Epithelial cell of esophagus (primary cell): ENCODE results near the gene CD180.

Experiments used
- DNase-seq: peaks from one replicate; pipeline ENCODE4 v3.0.0; 2010; ENCODE audit warnings: low read depth
- H3K4me3 ChIP-seq: 2 replicates; pipeline ENCODE4 v1.5.1; 2011; ENCODE audit warnings: mild to moderate bottlenecking, low read length, control low read depth
- TF ChIP-seq, protein P1 (sequence below): IDR thresholded peaks from 2 replicates; pipeline ENCODE4 v1.5.1; 2011; ENCODE audit warnings: low read depth, mild to moderate bottlenecking, low read length, control low read depth, inconsistent platforms; ENCODE audit not compliant: insufficient read depth; ENCODE audit errors: missing control alignments

CD180 gene

DNA sequence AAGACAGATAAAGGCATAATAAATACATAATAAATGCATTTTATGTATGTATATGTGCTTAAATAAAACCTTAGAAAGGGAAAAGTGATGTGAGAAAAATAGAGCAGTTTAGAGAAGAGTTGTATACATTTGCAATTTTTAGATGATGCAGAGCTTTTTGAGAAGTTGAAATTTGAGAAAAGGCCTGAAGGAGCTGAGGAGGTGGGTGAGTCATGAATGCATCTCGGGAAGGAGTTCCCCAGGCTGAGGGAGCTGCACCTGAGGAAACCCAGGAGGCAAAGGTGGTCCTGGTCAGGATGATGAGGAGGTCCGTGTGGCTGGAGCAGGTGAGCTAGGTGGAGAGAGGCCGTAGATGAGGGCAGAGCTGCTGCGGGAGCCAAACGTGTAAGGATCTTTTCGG lies 17.4 kb upstream of the CD180 start:
- peak; percentile 46 for DNase-seq
- TF ChIP-seq, protein P1, sequence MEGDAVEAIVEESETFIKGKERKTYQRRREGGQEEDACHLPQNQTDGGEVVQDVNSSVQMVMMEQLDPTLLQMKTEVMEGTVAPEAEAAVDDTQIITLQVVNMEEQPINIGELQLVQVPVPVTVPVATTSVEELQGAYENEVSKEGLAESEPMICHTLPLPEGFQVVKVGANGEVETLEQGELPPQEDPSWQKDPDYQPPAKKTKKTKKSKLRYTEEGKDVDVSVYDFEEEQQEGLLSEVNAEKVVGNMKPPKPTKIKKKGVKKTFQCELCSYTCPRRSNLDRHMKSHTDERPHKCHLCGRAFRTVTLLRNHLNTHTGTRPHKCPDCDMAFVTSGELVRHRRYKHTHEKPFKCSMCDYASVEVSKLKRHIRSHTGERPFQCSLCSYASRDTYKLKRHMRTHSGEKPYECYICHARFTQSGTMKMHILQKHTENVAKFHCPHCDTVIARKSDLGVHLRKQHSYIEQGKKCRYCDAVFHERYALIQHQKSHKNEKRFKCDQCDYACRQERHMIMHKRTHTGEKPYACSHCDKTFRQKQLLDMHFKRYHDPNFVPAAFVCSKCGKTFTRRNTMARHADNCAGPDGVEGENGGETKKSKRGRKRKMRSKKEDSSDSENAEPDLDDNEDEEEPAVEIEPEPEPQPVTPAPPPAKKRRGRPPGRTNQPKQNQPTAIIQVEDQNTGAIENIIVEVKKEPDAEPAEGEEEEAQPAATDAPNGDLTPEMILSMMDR, result no peak
- no peak overlapping the region for H3K4me3 ChIP-seq

DNA sequence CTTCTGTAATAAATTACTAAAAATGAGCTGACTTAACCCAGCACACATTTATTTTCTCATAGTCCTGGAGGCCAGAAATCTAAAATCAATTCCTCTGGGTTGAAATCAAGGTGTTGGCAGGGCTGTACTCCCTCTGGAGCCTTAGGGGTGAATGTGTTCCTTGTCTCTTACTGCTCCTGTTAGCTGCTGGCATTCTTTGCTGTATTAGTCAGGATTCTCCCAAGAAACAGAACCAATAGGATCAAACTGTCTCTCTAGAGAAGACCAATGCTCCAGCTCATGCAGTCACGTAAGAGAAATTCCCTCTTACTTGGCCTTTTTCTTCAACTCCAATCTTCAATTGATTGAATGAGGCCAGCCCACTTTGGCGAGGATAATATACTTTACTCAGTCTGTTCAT lies 15.3 kb upstream of the CD180 start:
- H3K4me3 ChIP-seq, result no peak overlapping the region
- TF ChIP-seq, protein P1, result peak; percentile 21
- peak; percentile 91 for DNase-seq

DNA sequence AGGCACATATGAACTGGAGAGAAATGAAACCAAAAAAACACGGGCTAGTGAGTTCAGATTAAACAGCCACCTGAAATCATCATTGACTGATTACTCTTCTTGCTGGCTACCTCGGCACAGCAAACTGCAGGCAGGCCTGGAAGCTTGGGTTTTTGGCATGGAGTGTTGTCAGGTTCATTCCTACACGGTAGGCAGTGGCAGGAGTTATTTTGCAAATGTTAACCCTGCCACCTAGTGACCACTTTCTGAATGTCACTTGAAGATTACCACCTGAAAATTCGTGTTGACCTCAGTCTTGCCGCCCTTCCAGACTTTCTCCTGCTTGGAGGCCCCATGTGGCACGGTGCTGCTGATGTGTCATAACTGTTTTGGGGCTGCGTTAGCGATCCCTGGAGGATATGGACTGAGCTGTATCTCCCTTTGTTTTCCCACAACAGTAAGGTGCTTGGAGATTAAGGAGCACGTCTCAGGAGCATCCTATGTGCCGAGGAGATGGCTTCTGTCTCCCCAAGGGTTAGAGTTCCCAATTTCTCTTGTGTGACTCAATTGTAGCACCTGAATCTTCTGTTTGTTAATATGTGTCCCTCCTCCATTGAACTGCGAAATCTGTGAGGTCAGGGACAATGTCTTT lies 12.7 kb upstream of the CD180 start:
- TF ChIP-seq, protein P1, result peak; percentile 72
- H3K4me3 ChIP-seq, result no peak overlapping the region

DNA sequence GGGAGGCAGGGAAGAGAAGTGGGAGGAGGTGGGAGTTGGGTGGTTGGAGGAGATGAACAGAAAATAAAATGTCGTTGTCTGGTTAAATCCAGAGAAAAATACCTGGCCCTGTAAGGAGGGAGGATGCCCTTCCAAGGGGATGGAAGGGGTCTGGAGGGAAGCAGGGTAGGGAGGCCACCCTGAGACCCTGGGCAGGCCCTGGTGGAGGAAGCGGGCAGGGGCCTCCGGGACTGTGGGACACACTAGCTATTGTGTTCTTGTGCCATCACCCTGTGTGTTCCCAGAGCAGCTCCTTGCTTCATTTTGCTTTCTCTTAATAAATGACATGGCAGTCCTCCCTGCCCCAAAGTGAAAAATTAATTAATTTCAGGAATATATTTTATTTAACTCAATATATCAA lies 11.8 kb upstream of the CD180 start:
- no peak for DNase-seq
- H3K4me3 ChIP-seq, result no peak overlapping the region
- TF ChIP-seq, protein P1, result no peak

More for the DNA sequence above, 12.7 kb upstream of the CD180 start:
- DNase-seq, result peak; percentile 86

DNA sequence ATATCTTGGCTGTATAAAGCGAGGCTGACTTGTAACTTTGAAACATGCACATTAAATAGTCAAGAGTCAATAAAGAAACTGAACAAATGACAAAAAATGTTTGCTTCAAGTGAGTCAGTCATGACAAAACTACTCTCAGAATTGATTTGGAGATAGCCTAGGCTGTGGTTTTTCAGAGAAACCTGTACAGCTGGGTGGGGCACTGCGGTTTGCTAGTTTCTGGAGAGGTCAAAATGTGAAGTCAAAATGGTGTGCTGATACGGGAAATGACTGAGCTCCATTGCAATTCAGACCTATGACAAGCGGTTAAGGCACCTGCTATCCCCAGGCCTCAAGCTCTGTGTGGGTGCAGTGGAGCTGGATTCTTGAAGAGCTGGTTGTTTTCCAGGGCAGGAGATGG lies 10.3 kb upstream of the CD180 start:
- H3K4me3 ChIP-seq, result no peak overlapping the region
- DNase-seq, result peak; percentile 98
- TF ChIP-seq, protein P1, result no peak

DNA sequence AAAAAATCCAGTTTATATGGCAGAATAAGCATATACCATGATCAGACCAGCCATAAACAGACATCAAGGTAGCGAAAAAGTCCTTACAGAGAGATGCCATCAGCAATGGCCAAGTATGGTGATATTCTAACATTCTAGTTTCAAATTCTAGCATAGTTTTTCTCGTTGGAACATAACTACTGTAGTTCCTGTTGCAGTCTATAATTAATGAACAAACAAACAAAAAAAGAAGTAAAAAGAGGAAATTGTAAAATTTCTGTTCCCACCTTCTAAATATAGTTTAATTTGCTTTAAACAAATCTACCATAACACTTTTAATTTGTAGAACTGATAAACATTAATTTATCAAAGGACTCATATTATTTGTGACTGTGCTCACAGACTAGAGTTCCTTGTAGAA lies 9.9 kb upstream of the CD180 start:
- H3K4me3 ChIP-seq, result no peak overlapping the region
- TF ChIP-seq, protein P1, result no peak
- no peak for DNase-seq

DNA sequence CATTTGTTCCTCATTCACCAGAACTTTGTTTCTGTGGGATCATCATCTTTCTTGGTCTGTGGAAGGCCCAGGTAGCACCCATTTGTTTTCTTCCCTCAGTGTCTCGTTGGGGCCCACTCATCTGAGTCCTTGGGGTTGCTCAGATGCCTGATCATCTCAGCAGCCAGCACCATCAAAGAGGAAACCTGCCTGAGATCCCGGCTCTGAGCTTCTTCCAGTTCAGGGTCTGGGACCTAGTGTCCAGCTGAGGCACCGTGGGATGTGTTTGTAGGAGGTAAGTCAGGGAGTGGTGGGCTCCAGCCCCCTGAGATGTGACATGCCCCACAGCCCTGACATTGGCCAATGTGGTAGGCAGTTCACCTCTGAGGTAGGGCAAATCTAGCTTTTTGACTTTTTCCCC lies 9.4 kb upstream of the CD180 start:
- no peak overlapping the region for H3K4me3 ChIP-seq
- TF ChIP-seq, protein P1, result no peak
- no peak for DNase-seq
